ENCODE data around the gene POLDIP2.

- no peak for TF ChIP-seq CTCF (conservative IDR thresholded peaks at IDR 0.05; ENCODE audit: low read length)
- no peak for TF ChIP-seq EZH2phosphoT487 (IDR thresholded peaks at IDR 0.05; ENCODE audit: borderline replicate concordance, low read depth, low read length)
Measured at GRCh38 chr17:28326114-28326513, 31.2 kb downstream of the POLDIP2 start.

Measured in OCI-LY7 (cell line).